Endothelial cell of umbilical vein (primary cell): ENCODE data around the gene RAD51B. TPM values are rescaled to one million over a fixed set of nuclear protein-coding genes. Genes with fewer than 3 reads are reported as not detected.
A peak's percentile ranks its signal among the peaks of the same experiment; 100 is the strongest.

Experiments
- BruUV-seq: library from RNA; stranded (reverse); fragments of 400-500 nt; replicated peaks from 2 replicates; lab custom pipeline; 2021; lab: Mats Ljungman, UMichigan
- CTCF ChIA-PET: fragments of 300-600, 350-600 bp; sonication (Branson Sonifier 250); formaldehyde crosslinking; loops from one replicate; lab custom pipeline; 2021; ENCODE audit warnings: antibody characterized with exemption, inconsistent platforms; lab: Charles Lee
- POLR2A ChIA-PET: fragments of 300-600, 350-600 bp; sonication (Branson Sonifier 250); formaldehyde crosslinking; loops from one replicate; lab custom pipeline; 2021; ENCODE audit warnings: antibody characterized with exemption, inconsistent platforms; lab: Charles Lee
- DNase-seq: peaks from one replicate; pipeline ENCODE4 v3.0.0-alpha.2; 2011; ENCODE audit warnings: low read depth, low spot score
- FAIRE-seq: peaks from 2 replicates; lab custom pipeline; 2011; peaks lifted over from hg19 to GRCh38; lab: Jason Lieb, UNC
- H2AFZ ChIP-seq: 2 replicates; pipeline ENCODE4 v1.6.0; 2012; ENCODE audit warnings: low read depth, low read length, control low read depth, inconsistent platforms
- H3K27ac ChIP-seq: 2 replicates; pipeline ENCODE4 v1.5.1; 2011; ENCODE audit warnings: low read depth, mild to moderate bottlenecking, control low read depth, low read length, moderate library complexity; ENCODE audit not compliant: insufficient read depth
- H3K27me3 ChIP-seq, 2 experiments: 2 replicates each; pipeline versions ENCODE4 v1.6.0 to v1.6.1; 2011; ENCODE audit warnings: low read length in 2 of 2, mixed read lengths in 1 of 2; ENCODE audit not compliant: control insufficient read depth in 2 of 2, insufficient read depth in 2 of 2
- H3K36me3 ChIP-seq, 2 experiments: 2 replicates in 1 of 2; 3 replicates in 1 of 2; pipeline ENCODE4 v1.5.1; 2011; ENCODE audit warnings: low read length in 2 of 2, mild to moderate bottlenecking in 1 of 2, moderate library complexity in 1 of 2; ENCODE audit not compliant: control insufficient read depth in 2 of 2, insufficient read depth in 2 of 2; ENCODE audit errors: extremely low read depth in 1 of 2
- H3K4me1 ChIP-seq: 3 replicates; pipeline ENCODE4 v1.5.1; 2011; ENCODE audit warnings: mild to moderate bottlenecking, low read length; ENCODE audit not compliant: control insufficient read depth, insufficient read depth; ENCODE audit errors: extremely low read depth
- H3K4me2 ChIP-seq: 2 replicates; pipeline ENCODE4 v1.6.1; 2011; ENCODE audit warnings: low read length, control low read depth, mixed read lengths; ENCODE audit not compliant: insufficient read depth
- H3K4me3 ChIP-seq, 3 experiments: fragments of 200-600 bp in 1 of 3; sonication (generic), shearing (Covaris generic) in 1 of 3; replicated peaks in 1 of 3; 2 replicates each; pipeline ENCODE4 v1.5.1; 2011 to 2016; ENCODE audit warnings: control low read depth in 3 of 3, low read length in 3 of 3, mild to moderate bottlenecking in 2 of 3, inconsistent platforms in 1 of 3, low read depth in 1 of 3, moderate library complexity in 1 of 3; ENCODE audit not compliant: insufficient read depth in 1 of 3
- H3K79me2 ChIP-seq: 2 replicates; pipeline ENCODE4 v1.6.0; 2012; ENCODE audit warnings: low read length, inconsistent platforms; ENCODE audit not compliant: control insufficient read depth, insufficient read depth
- H3K9ac ChIP-seq: replicated peaks from 2 replicates; pipeline ENCODE3; 2011; ENCODE audit warnings: low read length, control low read depth; ENCODE audit not compliant: insufficient read depth; ENCODE audit errors: extremely low read depth
- H3K9me1 ChIP-seq: replicated peaks from 3 replicates; pipeline ENCODE4 v1.6.0; 2011; ENCODE audit warnings: mild to moderate bottlenecking, low read length; ENCODE audit not compliant: control insufficient read depth, insufficient read depth; ENCODE audit errors: extremely low read depth
- H3K9me3 ChIP-seq: replicated peaks from 2 replicates; pipeline ENCODE4 v1.5.1; 2012; ENCODE audit warnings: low read length, inconsistent platforms; ENCODE audit not compliant: control insufficient read depth, insufficient read depth
- H4K20me1 ChIP-seq: replicated peaks from 2 replicates; pipeline ENCODE3; 2011; ENCODE audit warnings: mild to moderate bottlenecking, low read length; ENCODE audit not compliant: control insufficient read depth, insufficient read depth; ENCODE audit errors: extremely low read depth
- EZH2 ChIP-seq: IDR thresholded peaks from 2 replicates; pipeline ENCODE4 v1.6.1; 2012; ENCODE audit warnings: borderline replicate concordance, low read depth, mild to moderate bottlenecking, moderate library complexity, low read length, inconsistent platforms; ENCODE audit not compliant: severe bottlenecking
- FOS ChIP-seq: IDR thresholded peaks from 2 replicates; pipeline ENCODE4 v1.6.1; 2011; ENCODE audit warnings: mild to moderate bottlenecking, low read length, moderate library complexity, borderline replicate concordance; ENCODE audit not compliant: insufficient read depth
- GATA2 ChIP-seq: IDR thresholded peaks from 2 replicates; pipeline ENCODE4 v1.7.0; 2011; ENCODE audit warnings: low read depth, mild to moderate bottlenecking, moderate library complexity, mixed read lengths, low read length; ENCODE audit not compliant: insufficient read length, insufficient read depth
- JUN ChIP-seq: IDR thresholded peaks from 2 replicates; pipeline ENCODE4 v1.6.1; 2011; ENCODE audit warnings: borderline replicate concordance, low read depth; ENCODE audit not compliant: insufficient read length, insufficient read depth
- MYC ChIP-seq: IDR thresholded peaks from one replicate; pipeline ENCODE4 v1.6.1; 2011; ENCODE audit warnings: mild to moderate bottlenecking, low read depth, low read length
- POLR2A ChIP-seq: IDR thresholded peaks from 2 replicates; pipeline ENCODE4 v1.6.1; 2012; ENCODE audit warnings: low read depth, mild to moderate bottlenecking, control low read depth, low read length
- POLR2AphosphoS5 ChIP-seq: IDR thresholded peaks from 2 replicates; pipeline ENCODE4 v1.6.1; 2012; ENCODE audit warnings: low read depth, mild to moderate bottlenecking, control low read depth, low read length, moderate library complexity; ENCODE audit not compliant: insufficient read depth
- dilution Hi-C: fragments of 300-500 bp; cut with MboI; formaldehyde crosslinking; loops from one replicate; pipeline ENCODE4 v1.15.0; 2019; ENCODE audit warnings: low sequenced_read_pairs; ENCODE audit not compliant: extremely low pct_ligation_motif_present
- intact Hi-C: fragments of 100-400 bp; cut with micrococcal nuclease; formaldehyde crosslinking; loops from one replicate; pipeline ENCODE4 v1.10.0; 2022
- polyA plus RNA-seq, 4 experiments: library from polyadenylated mRNA; depleted of rRNA in 3 of 4; stranded (reverse) in 3 of 4; unstranded in 1 of 4; fragments of >200 nt; gene quantifications; 2 replicates each; pipeline versions ENCODE4 v1.2.1 to v1.2.3, GENCODE V29; 2011 to 2012; ENCODE audit warnings: missing spikeins in 1 of 4
- total RNA-seq: library from RNA; stranded (reverse); gene quantifications from 2 replicates; pipeline ENCODE4 v1.2.3, GENCODE V29; 2021
- TF ChIP-seq, protein P1 (sequence below): IDR thresholded peaks from 2 replicates; pipeline ENCODE4 v1.6.1; 2011; ENCODE audit not compliant: insufficient read depth, insufficient read length
- TF ChIP-seq, protein P2 (sequence below), 2 donors: IDR thresholded peaks; 1 replicate in 1 of 2; 2 replicates in 1 of 2; pipeline ENCODE4 v1.5.1; 2011; ENCODE audit warnings: low read length in 2 of 2, mild to moderate bottlenecking in 2 of 2, moderate library complexity in 2 of 2, control low read depth in 1 of 2, inconsistent platforms in 1 of 2, low read depth in 1 of 2; ENCODE audit not compliant: insufficient read depth in 1 of 2; ENCODE audit errors: extremely low read depth in 1 of 2

RAD51B gene
- total and polyA plus RNA-seq, 2 donors (not counting 3 experiments of a cell fraction or from before 2014, with no cell fraction given) = 3.9 to 19.0 TPM

DNA sequence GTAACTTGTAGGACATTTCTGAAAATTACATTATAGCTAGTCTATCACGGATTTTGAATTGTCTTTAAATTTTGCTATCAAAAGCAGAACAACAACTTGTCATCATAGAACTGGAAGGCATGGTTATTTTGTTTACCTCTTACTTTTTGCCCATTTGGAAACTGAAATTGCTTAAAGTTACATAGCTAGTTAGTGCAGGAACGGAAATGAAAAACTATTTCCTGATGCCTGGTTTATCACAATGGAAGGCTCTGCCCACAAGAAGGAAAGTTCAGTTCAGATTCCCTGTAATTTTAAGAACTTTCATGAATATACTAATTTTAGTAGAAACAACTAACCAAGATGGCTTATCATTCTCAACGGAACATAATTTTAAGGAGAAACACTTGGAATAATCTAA, 427.7 kb downstream of the RAD51B start:
- Histone ChIP-seq H3K4me1 (peaks cover 53% of the 10 kb centered on the region), H3K27me3 (no peaks in the 10 kb centered on the region), H3K9me3 (no peaks in the 10 kb centered on the region), H3K79me2 (no peaks in the 10 kb centered on the region), H3K9ac (no peak overlapping the region), H3K36me3 (no peaks in the 10 kb centered on the region), H4K20me1 (no peaks in the 10 kb centered on the region), H3K4me3 (peak overlapping the region in 1 of 3 experiments; percentile 19), H3K9me1 (no peaks in the 10 kb centered on the region), H3K4me2 (peak overlapping the region; percentile 39), H3K27ac (no peak overlapping the region), H2AFZ (no peak overlapping the region)
- TF ChIP-seq MYC (no peak), GATA2 (no peak), POLR2A (no peak), POLR2AphosphoS5 (no peak), FOS (no peak), EZH2 (no peak), JUN (no peak)
- TF ChIP-seq, protein P1, sequence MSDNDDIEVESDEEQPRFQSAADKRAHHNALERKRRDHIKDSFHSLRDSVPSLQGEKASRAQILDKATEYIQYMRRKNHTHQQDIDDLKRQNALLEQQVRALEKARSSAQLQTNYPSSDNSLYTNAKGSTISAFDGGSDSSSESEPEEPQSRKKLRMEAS = no peak
- TF ChIP-seq, protein P2, sequence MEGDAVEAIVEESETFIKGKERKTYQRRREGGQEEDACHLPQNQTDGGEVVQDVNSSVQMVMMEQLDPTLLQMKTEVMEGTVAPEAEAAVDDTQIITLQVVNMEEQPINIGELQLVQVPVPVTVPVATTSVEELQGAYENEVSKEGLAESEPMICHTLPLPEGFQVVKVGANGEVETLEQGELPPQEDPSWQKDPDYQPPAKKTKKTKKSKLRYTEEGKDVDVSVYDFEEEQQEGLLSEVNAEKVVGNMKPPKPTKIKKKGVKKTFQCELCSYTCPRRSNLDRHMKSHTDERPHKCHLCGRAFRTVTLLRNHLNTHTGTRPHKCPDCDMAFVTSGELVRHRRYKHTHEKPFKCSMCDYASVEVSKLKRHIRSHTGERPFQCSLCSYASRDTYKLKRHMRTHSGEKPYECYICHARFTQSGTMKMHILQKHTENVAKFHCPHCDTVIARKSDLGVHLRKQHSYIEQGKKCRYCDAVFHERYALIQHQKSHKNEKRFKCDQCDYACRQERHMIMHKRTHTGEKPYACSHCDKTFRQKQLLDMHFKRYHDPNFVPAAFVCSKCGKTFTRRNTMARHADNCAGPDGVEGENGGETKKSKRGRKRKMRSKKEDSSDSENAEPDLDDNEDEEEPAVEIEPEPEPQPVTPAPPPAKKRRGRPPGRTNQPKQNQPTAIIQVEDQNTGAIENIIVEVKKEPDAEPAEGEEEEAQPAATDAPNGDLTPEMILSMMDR (IDR thresholded peaks at IDR 0.05; ENCODE audit: extremely low read depth in 1 of 2, insufficient read depth in 1 of 2, low read depth in 1 of 2, low read length in 2 of 2) = no peak
- CTCF ChIA-PET = interaction anchor here (0.8 to 7.9 kb wide), 28 partner anchors 15 to 596 kb away, joined by 3 to 122 read pairs (median 4); partner anchors contain the start of gene ZFP36L1
- BruUV-seq = no TSS peak
- FAIRE-seq (peak; percentile 89), DNase-seq (peak; percentile 53)
- dilution Hi-C loops = no loop called here
- intact Hi-C loops = loop anchor here (2.0 to 5.0 kb wide), 3 partner anchors 102 to 410 kb away; no protein-coding TSS in a partner anchor
- POLR2A ChIA-PET = interaction anchor here (0.8 to 1.6 kb wide), 3 partner anchors 10 to 546 kb away, joined by 4 to 8 read pairs (median 5); partner anchors contain the start of gene ZFP36L1
